ENCODE measurements around the gene SH3PXD2A.

The SH3PXD2A gene

GRCh38 chr10:103706047-103706446 is 149.3 kb downstream of the SH3PXD2A start:
- no peak for DNase-seq (ENCODE audit: low spot score)

GRCh38 chr10:103703941-103704919 is 151.1 kb downstream of the SH3PXD2A start:
- DNase-seq (ENCODE audit: low spot score): no peak

GRCh38 chr10:103701380-103702222 is 153.8 kb downstream of the SH3PXD2A start:
- DNase-seq (ENCODE audit: low spot score): no peak

- no peak for DNase-seq (ENCODE audit: low spot score)
Measured at GRCh38 chr10:103700436-103700715, 155.0 kb downstream of the SH3PXD2A start.

GRCh38 chr10:103699611-103700435 is 155.6 kb downstream of the SH3PXD2A start:
- DNase-seq (ENCODE audit: low spot score): no peak

GRCh38 chr10:103698266-103698665 is 157.1 kb downstream of the SH3PXD2A start:
- no peak for DNase-seq (ENCODE audit: low spot score)

- DNase-seq (ENCODE audit: low spot score): no peak
Measured at GRCh38 chr10:103697787-103698186, 157.6 kb downstream of the SH3PXD2A start.

GRCh38 chr10:103696411-103697145 is 158.8 kb downstream of the SH3PXD2A start:
- DNase-seq (ENCODE audit: low spot score): no peak

- no peak for DNase-seq (ENCODE audit: low spot score)
Measured at GRCh38 chr10:103696094-103696410, 159.3 kb downstream of the SH3PXD2A start.

GRCh38 chr10:103695584-103696005 is 159.8 kb downstream of the SH3PXD2A start:
- no peak for DNase-seq (ENCODE audit: low spot score)

- DNase-seq (ENCODE audit: low spot score): no peak
Measured at GRCh38 chr10:103693812-103694205, 161.6 kb downstream of the SH3PXD2A start.

GRCh38 chr10:103692952-103693811 is 162.2 kb downstream of the SH3PXD2A start:
- DNase-seq (ENCODE audit: low spot score): no peak

- no peak for DNase-seq (ENCODE audit: low spot score)
Measured at GRCh38 chr10:103692436-103692951, 162.9 kb downstream of the SH3PXD2A start.

GRCh38 chr10:103691723-103692435 is 163.5 kb downstream of the SH3PXD2A start:
- DNase-seq (ENCODE audit: low spot score): no peak

GRCh38 chr10:103691267-103691666 is 164.1 kb downstream of the SH3PXD2A start:
- DNase-seq (ENCODE audit: low spot score): no peak

- DNase-seq (ENCODE audit: low spot score): no peak
Measured at GRCh38 chr10:103690281-103690680, 165.1 kb downstream of the SH3PXD2A start.

GRCh38 chr10:103688491-103688890 is 166.9 kb downstream of the SH3PXD2A start:
- no peak for DNase-seq (ENCODE audit: low spot score)

- DNase-seq (ENCODE audit: low spot score): no peak
Measured at GRCh38 chr10:103687718-103688117, 167.7 kb downstream of the SH3PXD2A start.

- DNase-seq (ENCODE audit: low spot score): no peak
Measured at GRCh38 chr10:103687172-103687571, 168.2 kb downstream of the SH3PXD2A start.
